Measurements from ENCODE around the gene MIPEP. TPM values are rescaled to one million over a fixed set of nuclear protein-coding genes. Genes with fewer than 3 reads are reported as not detected.

MIPEP gene
- total and polyA plus RNA-seq, 9 of the 15 experiments (the other 6 are each of a cell fraction or from before 2014, with no cell fraction given) = 1.7 to 19.3 (median 13.1) TPM

- no peak for TF ChIP-seq HBP1 (CRISPR knock-in tag; IDR thresholded peaks at IDR 0.05)
- TF ChIP-seq KAT2B (IDR thresholded peaks at IDR 0.05; ENCODE audit: low read depth, low read length) = no peak
- TF ChIP-seq, protein P1, sequence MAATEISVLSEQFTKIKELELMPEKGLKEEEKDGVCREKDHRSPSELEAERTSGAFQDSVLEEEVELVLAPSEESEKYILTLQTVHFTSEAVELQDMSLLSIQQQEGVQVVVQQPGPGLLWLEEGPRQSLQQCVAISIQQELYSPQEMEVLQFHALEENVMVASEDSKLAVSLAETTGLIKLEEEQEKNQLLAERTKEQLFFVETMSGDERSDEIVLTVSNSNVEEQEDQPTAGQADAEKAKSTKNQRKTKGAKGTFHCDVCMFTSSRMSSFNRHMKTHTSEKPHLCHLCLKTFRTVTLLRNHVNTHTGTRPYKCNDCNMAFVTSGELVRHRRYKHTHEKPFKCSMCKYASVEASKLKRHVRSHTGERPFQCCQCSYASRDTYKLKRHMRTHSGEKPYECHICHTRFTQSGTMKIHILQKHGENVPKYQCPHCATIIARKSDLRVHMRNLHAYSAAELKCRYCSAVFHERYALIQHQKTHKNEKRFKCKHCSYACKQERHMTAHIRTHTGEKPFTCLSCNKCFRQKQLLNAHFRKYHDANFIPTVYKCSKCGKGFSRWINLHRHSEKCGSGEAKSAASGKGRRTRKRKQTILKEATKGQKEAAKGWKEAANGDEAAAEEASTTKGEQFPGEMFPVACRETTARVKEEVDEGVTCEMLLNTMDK (IDR thresholded peaks at IDR 0.05; ENCODE audit: borderline replicate concordance, insufficient read depth, low read depth, low read length, poor library complexity, severe bottlenecking) = no peak
Measured at GRCh38 chr13:23688336-23688735, 200.9 kb downstream of the MIPEP start (continued).

DNA sequence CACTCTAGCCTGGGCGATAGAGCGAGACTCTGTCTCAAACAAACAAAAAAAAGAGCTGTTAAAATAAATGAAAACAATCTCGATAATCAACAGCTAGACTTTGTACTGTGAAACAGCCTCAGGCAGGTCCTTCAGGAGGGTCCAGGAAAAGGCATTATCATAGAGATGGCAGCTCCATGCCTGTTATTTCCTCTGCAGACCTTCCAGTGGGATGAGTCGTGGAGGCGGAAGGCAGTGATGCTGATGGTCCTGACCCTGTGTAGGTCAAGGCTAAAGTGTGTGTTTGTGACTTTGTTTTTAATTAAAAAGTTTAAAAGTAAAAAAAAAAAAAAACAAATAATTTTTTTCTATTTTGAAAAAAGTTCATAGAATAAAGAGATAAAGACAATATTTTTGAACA, 201.6 kb downstream of the MIPEP start:
- Histone ChIP-seq H3K9me1 (ENCODE audit: control insufficient read depth, insufficient read depth, low read length) (no peaks in the 10 kb centered on the region), H2AFZ (ENCODE audit: low read depth, low read length) (no peak overlapping the region), H3K27ac (ENCODE audit: extremely low read depth, low read depth, low read length) (no peak overlapping the region), H3K4me2 (ENCODE audit: insufficient read depth, low read length) (no peak overlapping the region), H3K9ac (ENCODE audit: insufficient read depth in 1 of 2, low read depth in 2 of 2, low read length in 2 of 2) (no peak overlapping the region), H3K27me3 (ENCODE audit: control insufficient read depth in 2 of 2, insufficient read depth in 2 of 2, low read length in 2 of 2) (peaks cover 0 to 5% of the 10 kb centered on the region in 2 experiments; a peak in 1 of 5 replicates), H3K36me3 (ENCODE audit: control insufficient read depth, insufficient read depth, low read length) (no peaks in the 10 kb centered on the region), H3K4me1 (replicated peaks in 1 of 2; ENCODE audit: control insufficient read depth in 2 of 2, insufficient read depth in 2 of 2, low read length in 2 of 2) (no peaks in the 10 kb centered on the region), H3K4me3 (no peak overlapping the region), H4K20me1 (replicated peaks; ENCODE audit: control insufficient read depth, insufficient read depth, low read length) (no peaks in the 10 kb centered on the region), H3K9me3 (replicated peaks; ENCODE audit: control insufficient read depth, insufficient read depth, low read depth, low read length) (no peaks in the 10 kb centered on the region), H3K79me2 (ENCODE audit: control insufficient read depth, insufficient read depth, low read length) (no peaks in the 10 kb centered on the region)
- POLR2A ChIA-PET = interaction anchor here (0.6 to 1.3 kb wide), 2 partner anchors 11 to 125 kb away, joined by 3 read pairs; no protein-coding TSS in a partner anchor
- WGBS (ENCODE audit: insufficient coverage, low coverage, missing lambda C conversion rate) = 0% methylated on average over 5 of the region's 5 CpGs
- in situ Hi-C loops (cut with MboI) = no loop called here
- BruUV-seq (replicated peaks) = no TSS peak
- DNase-seq (ENCODE audit: extremely low read depth in 1 of 4, low spot score in 3 of 4) (no peak), ATAC-seq (no peak), FAIRE-seq (no peak)
- no peak for TF ChIP-seq THAP12 (CRISPR knock-in tag; IDR thresholded peaks at IDR 0.05)
- CTCF ChIA-PET (ENCODE audit: low intra/inter-chr PET ratio) = interaction anchor here (0.6 kb wide), 1 partner anchor 1014 kb away, joined by 3 read pairs; no protein-coding TSS in a partner anchor
- intact Hi-C loops (cut with micrococcal nuclease) = no loop called here

Measured in K562 (cell line).